Measurements from ENCODE around the gene TMBIM1. TPM values are rescaled to one million over a fixed set of nuclear protein-coding genes. Genes with fewer than 3 reads are reported as not detected.

TMBIM1 gene
- total and polyA plus RNA-seq, 2 donors (not counting 3 experiments of a cell fraction or from before 2014, with no cell fraction given): 141 to 229 TPM

DNA sequence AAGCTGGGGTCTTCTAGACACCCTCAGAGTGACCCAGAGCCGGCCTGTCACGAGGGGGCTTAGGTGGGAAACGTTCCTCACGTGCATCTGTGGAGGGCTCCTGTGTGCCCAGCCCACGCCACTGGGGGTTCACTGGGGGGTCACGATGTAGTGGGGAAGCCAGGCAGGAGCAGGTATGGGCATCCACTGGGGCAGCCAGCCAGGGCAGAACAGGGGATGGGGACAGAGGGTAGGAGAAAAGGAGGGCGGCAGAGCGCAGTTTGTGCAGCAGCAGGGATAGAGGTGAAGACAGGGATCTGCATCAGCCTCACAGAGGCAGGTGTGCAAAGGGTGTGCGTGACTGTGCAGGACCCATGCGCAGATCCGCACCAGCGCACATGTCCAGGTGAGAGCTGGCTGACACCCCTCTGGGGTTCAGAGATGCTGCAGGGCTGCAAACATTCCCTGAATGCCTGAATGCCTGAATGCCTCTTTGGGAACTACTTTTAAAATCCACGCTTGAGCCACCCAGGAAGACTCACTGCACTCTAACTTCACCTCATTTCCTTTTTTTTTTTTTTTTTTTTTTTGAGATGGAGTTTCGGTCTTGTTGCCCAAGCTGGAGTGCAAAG lies 11.9 kb downstream of the TMBIM1 start:
- no peaks in the 10 kb centered on the region for H3K9me3 ChIP-seq (replicated peaks; ENCODE audit: control insufficient read depth, insufficient read depth, low read length)
- POLR2A ChIA-PET: no interaction called here
- H3K27me3 ChIP-seq (ENCODE audit: control insufficient read depth in 2 of 2, insufficient read depth in 2 of 2, low read length in 2 of 2): no peaks in the 10 kb centered on the region
- no peak overlapping the region for H3K4me3 ChIP-seq (replicated peaks in 1 of 3; ENCODE audit: insufficient read depth in 1 of 3, low read depth in 1 of 3, low read length in 3 of 3)
- no peaks in the 10 kb centered on the region for H3K9me1 ChIP-seq (replicated peaks; ENCODE audit: control insufficient read depth, extremely low read depth, insufficient read depth, low read length)
- no peak for DNase-seq (ENCODE audit: low read depth, low spot score)
- H3K79me2 ChIP-seq (ENCODE audit: control insufficient read depth, insufficient read depth, low read length): peaks cover 39% of the 10 kb centered on the region
- no peaks in the 10 kb centered on the region for H4K20me1 ChIP-seq (replicated peaks; ENCODE audit: control insufficient read depth, extremely low read depth, insufficient read depth, low read length)
- no TSS peak for BruUV-seq (replicated peaks)
- no peak overlapping the region for H3K9ac ChIP-seq (replicated peaks; ENCODE audit: extremely low read depth, insufficient read depth, low read length)
- peaks cover 12 to 58% of the 10 kb centered on the region in 2 experiments for H3K36me3 ChIP-seq (ENCODE audit: control insufficient read depth in 2 of 2, extremely low read depth in 1 of 2, insufficient read depth in 2 of 2, low read length in 2 of 2)
- no peak overlapping the region for H3K4me2 ChIP-seq (ENCODE audit: insufficient read depth, low read length)
- intact Hi-C loops (cut with micrococcal nuclease): no loop called here
- no peak overlapping the region for H3K27ac ChIP-seq (ENCODE audit: insufficient read depth, low read depth, low read length)
- dilution Hi-C loops (cut with MboI; ENCODE audit: extremely low pct_ligation_motif_present, low sequenced_read_pairs): no loop called here
- CTCF ChIA-PET: no interaction called here
- TF ChIP-seq FOS (IDR thresholded peaks at IDR 0.05; ENCODE audit: borderline replicate concordance, insufficient read depth, low read length) (no peak), POLR2A (IDR thresholded peaks at IDR 0.05; ENCODE audit: low read depth, low read length) (no peak), GATA2 (IDR thresholded peaks at IDR 0.05; ENCODE audit: insufficient read depth, insufficient read length, low read depth, low read length) (no peak), MYC (IDR thresholded peaks at IDR 0.05; ENCODE audit: low read depth, low read length) (no peak), POLR2AphosphoS5 (IDR thresholded peaks at IDR 0.05; ENCODE audit: insufficient read depth, low read depth, low read length) (no peak), JUN (IDR thresholded peaks at IDR 0.05; ENCODE audit: borderline replicate concordance, insufficient read depth, insufficient read length, low read depth) (no peak), EZH2 (IDR thresholded peaks at IDR 0.05; ENCODE audit: borderline replicate concordance, low read depth, low read length, severe bottlenecking) (no peak), CTCF (IDR thresholded peaks at IDR 0.05; ENCODE audit: extremely low read depth in 1 of 2, insufficient read depth in 1 of 2, low read depth in 1 of 2, low read length in 2 of 2) (no peak), MAX (IDR thresholded peaks at IDR 0.05; ENCODE audit: insufficient read depth, insufficient read length) (no peak)
- FAIRE-seq: no peak
- peaks cover 26% of the 10 kb centered on the region for H3K4me1 ChIP-seq (ENCODE audit: control insufficient read depth, extremely low read depth, insufficient read depth, low read length)
- H2AFZ ChIP-seq (ENCODE audit: low read depth, low read length): no peak overlapping the region
